Right ventricle myocardium superior (tissue), 1 donor: ENCODE results near the gene GALNT6. TPM values are rescaled to one million over a fixed set of nuclear protein-coding genes. Genes with fewer than 3 reads are reported as not detected.

Experiments used
- ATAC-seq: fragments of 200-7000 bp; cut with Tn5 transposase; one replicate; pipeline ENCODE4 v1.9.1; 2020; ENCODE audit warnings: mild to moderate bottlenecking; ENCODE audit not compliant: poor library complexity
- DNase-seq: peaks from one replicate; pipeline ENCODE4 v3.0.0-alpha.2; 2020
- intact Hi-C: fragments of 100-400 bp; cut with DNase I; formaldehyde crosslinking; loops from one replicate; pipeline ENCODE4 v1.11.2; 2022
- total RNA-seq: library from RNA; stranded (reverse); fragmentation: NEBNext Ultra II Directional; extraction: Animal tissue kit (Norgen Biotek cat#: 25700); gene quantifications from one replicate; pipeline ENCODE4 v1.2.1, GENCODE V29; 2021
- donor health status: DM: no; HTN: yes; CAD: no; lungs with severe emphysema.

GALNT6 gene
- total RNA-seq, 1 donor from 2014 or later, result 0.62 TPM

DNA sequence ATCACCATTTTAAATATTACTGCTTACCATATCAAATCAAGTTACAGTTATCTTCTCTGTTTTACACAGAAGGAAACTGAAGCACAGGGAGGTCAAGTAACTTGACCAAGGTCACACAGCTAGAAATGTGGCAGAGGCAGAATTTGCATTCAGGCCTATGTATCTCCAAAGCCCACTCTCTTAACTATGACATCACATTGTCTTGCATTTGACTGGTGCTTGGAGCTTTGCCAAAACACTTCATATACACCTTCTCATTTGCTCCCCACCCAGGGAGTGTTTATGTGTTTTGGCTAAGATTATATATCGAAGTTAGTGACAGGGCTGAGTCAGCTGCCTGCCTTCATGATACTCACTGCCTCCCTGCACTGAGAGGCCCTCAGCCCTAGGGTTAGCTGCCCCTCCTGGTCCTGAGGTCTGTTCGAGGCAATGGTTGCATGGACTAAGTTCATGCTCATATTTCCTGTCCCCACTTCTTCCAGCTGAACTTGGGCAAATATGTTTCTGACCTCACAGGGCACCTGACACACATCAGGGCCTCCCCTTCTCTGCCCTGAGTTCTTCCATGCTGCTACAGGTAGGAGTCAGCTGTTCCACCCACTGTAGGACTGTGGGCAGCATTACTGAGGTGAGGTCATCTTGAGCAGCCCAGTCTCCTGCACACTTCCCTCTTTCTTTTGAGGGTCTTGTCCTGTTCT, 1.8 kb downstream of the GALNT6 start:
- intact Hi-C loops, result no loop called here

GRCh38 chr12:51388846-51389245, 2.4 kb downstream of the GALNT6 start:
- intact Hi-C loops, result no loop called here
- no peak for ATAC-seq
- DNase-seq, result no peak

More for the DNA sequence above, 1.8 kb downstream of the GALNT6 start:
- DNase-seq, result no peak
- ATAC-seq, result no peak

- intact Hi-C loops, result no loop called here
- ATAC-seq (peak; percentile 36), DNase-seq (peak; percentile 54)
Measured at GRCh38 chr12:51388069-51388799, 3.0 kb downstream of the GALNT6 start.

DNA sequence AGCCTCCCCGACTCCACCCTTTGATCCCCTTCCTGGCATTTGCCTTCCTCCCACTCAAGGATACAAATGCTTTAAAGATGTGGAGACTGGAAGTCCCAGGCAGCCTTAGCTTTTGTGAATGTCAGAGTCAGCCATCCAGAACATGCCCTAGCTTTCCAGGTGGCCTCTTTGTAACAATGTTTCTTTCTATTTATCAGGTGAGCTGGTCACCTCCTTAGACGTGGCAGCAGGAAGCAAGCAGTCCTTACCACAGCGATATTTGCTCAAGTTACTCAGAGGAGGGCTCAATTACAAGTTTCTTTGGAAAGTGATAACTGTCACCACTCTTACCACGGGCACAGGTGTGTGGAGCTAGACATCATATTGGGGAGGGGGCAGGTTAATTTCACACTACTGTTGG, 4.9 kb downstream of the GALNT6 start:
- intact Hi-C loops, result no loop called here
- ATAC-seq, result no peak
- no peak for DNase-seq

DNA sequence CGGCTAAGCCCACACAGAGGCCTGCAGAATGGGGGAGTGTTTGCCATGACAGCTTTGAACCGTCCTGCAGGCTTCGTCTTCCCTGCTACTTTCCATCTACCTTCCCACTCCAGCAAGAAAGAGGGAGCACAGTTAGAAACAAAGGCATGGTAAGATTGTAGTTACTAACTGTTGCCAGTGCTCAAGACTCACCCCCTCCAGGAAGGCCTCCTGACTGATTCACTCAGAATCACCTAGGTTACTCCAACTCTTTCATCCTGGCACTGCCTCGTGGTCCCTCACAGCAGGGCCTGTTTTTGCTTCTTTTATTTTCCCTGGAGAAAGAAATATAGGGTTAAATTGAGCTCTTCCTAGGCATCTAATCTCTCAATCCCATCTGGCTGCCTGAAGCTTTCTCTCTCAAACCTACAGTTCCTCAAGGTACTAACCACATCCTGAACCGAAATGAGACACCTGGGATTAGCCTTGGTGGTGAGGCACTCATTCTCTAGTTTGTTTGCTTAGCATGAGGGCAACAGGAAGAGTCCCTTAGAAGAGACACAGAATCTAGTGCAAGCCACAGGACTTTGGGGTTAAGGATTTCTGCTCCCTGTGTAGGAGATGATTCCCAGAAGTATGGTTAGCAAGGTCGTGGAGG, 7.8 kb downstream of the GALNT6 start:
- ATAC-seq (no peak), DNase-seq (no peak)
- intact Hi-C loops, result no loop called here

GRCh38 chr12:51382173-51382572, 9.0 kb downstream of the GALNT6 start:
- DNase-seq (no peak), ATAC-seq (no peak)
- intact Hi-C loops, result no loop called here

GRCh38 chr12:51381226-51382079, 9.8 kb downstream of the GALNT6 start:
- ATAC-seq (no peak), DNase-seq (no peak)
- intact Hi-C loops, result no loop called here

DNA sequence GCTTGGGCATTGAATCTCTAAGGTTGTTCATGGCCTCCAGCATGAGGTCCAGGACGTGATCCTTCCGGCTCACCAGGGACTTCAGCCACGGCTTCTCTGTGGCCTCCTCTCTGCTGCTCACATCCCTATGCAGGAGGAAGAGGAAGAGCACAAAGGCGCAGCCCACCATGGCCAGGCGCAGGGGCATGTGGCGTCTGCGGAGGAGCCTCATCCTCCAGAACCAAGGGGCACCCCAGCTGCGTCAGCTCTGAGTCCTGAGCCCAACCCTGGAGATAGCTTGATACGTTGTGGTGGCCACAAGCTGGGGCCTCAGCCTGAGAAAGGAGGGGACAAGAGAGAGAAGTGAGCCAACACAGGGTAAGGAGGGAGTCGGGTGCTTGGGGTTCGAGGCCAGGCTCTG, 11.6 kb downstream of the GALNT6 start:
- ATAC-seq, result no peak
- intact Hi-C loops, result no loop called here
- no peak for DNase-seq

- DNase-seq (no peak), ATAC-seq (no peak)
- intact Hi-C loops, result no loop called here
Measured at GRCh38 chr12:51378749-51379148, 12.5 kb downstream of the GALNT6 start.

GRCh38 chr12:51377099-51377984, 13.9 kb downstream of the GALNT6 start:
- DNase-seq (no peak), ATAC-seq (no peak)
- intact Hi-C loops, result no loop called here

GRCh38 chr12:51374856-51375255, 16.4 kb downstream of the GALNT6 start:
- ATAC-seq, result no peak
- no peak for DNase-seq
- intact Hi-C loops, result no loop called here

DNA sequence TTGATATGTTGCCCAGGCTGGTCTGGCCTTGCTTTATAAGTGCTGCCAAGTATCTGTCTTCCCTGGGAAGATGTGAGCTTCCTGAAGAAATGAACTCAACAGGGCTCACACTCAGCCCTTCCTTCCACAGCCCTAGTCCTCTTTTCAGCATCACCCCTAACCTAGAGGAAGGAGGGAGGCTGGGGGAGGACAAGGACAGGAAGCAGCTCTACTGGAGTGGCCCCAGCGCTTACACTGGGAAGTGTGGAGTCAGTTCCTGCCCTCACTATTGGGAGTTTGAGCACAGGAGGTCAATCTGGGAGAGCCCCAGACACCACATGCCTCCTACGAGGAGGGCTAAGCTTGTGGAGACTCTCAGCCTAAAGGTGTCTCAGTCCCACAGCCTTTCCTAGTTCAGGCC, 16.8 kb downstream of the GALNT6 start:
- DNase-seq (no peak), ATAC-seq (no peak)
- intact Hi-C loops, result no loop called here

GRCh38 chr12:51373187-51373586, 18.0 kb downstream of the GALNT6 start:
- ATAC-seq (no peak), DNase-seq (no peak)
- intact Hi-C loops, result no loop called here

GRCh38 chr12:51372021-51372420, 19.2 kb downstream of the GALNT6 start:
- DNase-seq, result no peak
- ATAC-seq, result no peak
- intact Hi-C loops, result no loop called here

DNA sequence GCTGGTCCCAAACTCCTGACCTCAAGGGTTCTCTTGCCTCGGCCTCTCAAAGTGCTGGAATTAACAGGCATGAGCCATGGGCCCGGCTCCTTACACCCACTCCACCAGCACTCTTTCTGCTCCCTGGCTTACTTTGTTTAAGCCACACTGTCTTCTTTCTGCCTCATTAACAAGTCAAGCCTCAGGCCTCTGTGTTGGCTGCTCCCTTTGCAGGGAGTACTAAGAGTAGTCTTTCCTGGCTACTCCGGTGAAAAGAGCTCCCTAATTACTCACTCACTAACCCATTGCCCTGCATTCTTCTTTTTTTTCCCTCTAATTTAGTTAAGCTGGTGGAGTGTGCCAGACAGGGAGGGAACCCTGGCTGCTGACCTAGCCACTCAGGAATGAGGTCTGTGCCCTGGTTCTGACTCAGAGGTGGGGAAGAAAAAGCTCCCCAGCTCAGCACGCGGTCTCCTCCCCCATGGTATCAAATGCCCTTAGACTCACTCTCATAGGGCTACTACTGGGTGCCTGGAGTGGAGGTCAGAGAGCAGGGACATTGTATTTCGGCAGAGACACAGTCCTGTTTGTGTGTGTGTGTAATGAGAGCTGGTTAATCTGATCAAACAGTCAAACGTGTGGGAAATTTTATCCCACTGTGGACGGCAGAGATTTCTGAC, 19.8 kb downstream of the GALNT6 start:
- intact Hi-C loops, result no loop called here
- DNase-seq (peak; percentile 53), ATAC-seq (peak; percentile 86)

GRCh38 chr12:51370667-51371066, 20.5 kb downstream of the GALNT6 start:
- DNase-seq (no peak), ATAC-seq (no peak)
- intact Hi-C loops, result no loop called here

GRCh38 chr12:51369581-51369980, 21.6 kb downstream of the GALNT6 start:
- intact Hi-C loops, result no loop called here
- DNase-seq, result no peak
- ATAC-seq, result no peak
